Activated CD8-positive, alpha-beta memory T cell treated with anti-CD3 and anti-CD28 coated beads for 4 hours (primary cell): ENCODE data around the gene NFATC4.

Experiments used
- DNase-seq, 2 donors: peaks; one replicate each; pipeline ENCODE4 v3.0.0-alpha.2; 2020; ENCODE audit warnings: low read depth in 2 of 2

Gene NFATC4

GRCh38 chr14:24409192-24409591, 41.2 kb downstream of the NFATC4 start:
- DNase-seq = no peak

- DNase-seq = no peak
Observed at GRCh38 chr14:24409956-24410355, 42.0 kb downstream of the NFATC4 start.

GRCh38 chr14:24411443-24412389, 43.7 kb downstream of the NFATC4 start:
- DNase-seq = no peak

GRCh38 chr14:24414077-24414476, 46.1 kb downstream of the NFATC4 start:
- DNase-seq = no peak

- no peak for DNase-seq
Observed at GRCh38 chr14:24414732-24415420, 46.9 kb downstream of the NFATC4 start.

- DNase-seq = no peak
Observed at GRCh38 chr14:24415421-24416253, 47.7 kb downstream of the NFATC4 start.

- no peak for DNase-seq
Observed at GRCh38 chr14:24416254-24416931, 48.4 kb downstream of the NFATC4 start.

- no peak for DNase-seq
Observed at GRCh38 chr14:24416932-24417619, 49.1 kb downstream of the NFATC4 start.

- DNase-seq = no peak
Observed at GRCh38 chr14:24417832-24418491, 50.0 kb downstream of the NFATC4 start.

- DNase-seq = no peak
Observed at GRCh38 chr14:24418492-24418873, 50.5 kb downstream of the NFATC4 start.

- DNase-seq = no peak
Observed at GRCh38 chr14:24422261-24422660, 54.3 kb downstream of the NFATC4 start.

GRCh38 chr14:24422694-24423601, 55.0 kb downstream of the NFATC4 start:
- DNase-seq = no peak

GRCh38 chr14:24425704-24426103, 57.7 kb downstream of the NFATC4 start:
- DNase-seq = no peak

GRCh38 chr14:24426150-24426911, 58.3 kb downstream of the NFATC4 start:
- DNase-seq = no peak

GRCh38 chr14:24426912-24427536, 59.0 kb downstream of the NFATC4 start:
- DNase-seq = no peak

- DNase-seq = no peak
Observed at GRCh38 chr14:24427537-24428508, 59.8 kb downstream of the NFATC4 start.
